HS-5 (cell line): ENCODE data around the gene CAMK2D.

ENCODE experiments used
- DNase-seq: peaks from one replicate; pipeline ENCODE4 v3.0.0-alpha.2; 2012; ENCODE audit warnings: low read depth

The CAMK2D gene

DNA sequence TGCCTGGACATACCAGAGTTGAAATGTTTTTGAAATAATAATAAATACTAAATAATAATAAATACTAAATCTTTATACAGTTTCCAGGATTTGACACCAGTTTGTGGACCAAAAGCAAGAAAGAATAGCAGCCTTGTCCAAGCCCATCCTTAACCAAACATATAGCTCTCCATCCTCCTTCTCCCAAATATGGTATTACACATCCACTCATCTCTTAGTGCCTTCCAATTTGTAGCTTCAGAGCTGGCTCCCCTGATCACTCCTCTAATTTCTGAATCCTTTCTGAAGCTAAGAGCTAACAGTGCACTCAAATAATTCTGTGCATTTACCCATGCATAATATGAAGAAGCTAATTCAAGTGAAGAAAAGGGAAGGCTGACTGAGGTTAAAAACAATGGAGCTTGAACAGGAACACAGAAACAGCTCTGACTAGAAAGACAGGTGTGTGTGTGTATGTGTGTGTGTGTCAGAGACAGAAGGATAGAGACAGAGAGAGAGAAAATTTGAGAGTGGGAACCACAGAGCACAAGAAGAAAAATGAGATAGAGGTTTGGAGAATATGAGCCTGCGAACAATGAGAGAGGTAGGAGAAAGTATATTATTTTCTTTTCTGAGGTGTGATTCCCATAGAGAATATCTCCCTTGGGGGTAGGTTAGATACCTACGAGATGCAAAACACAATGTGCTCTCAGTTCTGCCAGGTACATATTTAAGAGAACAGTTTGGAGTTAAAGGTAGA is 123.5 kb downstream of the CAMK2D start:
- no peak for DNase-seq

- DNase-seq: no peak
These were observed 124.2 kb downstream of the CAMK2D start for GRCh38 chr4:113637363-113637762.

DNA sequence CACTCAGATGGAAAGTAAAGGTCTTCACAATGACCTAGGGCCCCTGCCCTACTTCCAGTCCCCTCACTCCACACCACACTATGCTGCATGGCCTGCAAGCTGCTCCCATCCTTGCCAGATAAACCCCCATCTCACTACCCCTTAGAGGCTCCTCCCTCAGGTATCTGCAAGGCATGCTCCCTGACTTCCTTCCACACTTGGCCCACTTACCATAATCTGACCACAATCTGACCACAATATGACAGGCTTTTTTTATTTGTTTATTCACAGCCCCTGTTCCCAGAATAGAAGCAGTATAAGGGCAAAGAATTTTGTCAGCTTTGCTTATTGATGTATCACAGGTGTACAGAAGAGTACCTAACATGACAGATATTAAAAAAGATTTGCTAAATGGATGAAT is 124.7 kb downstream of the CAMK2D start:
- no peak for DNase-seq

DNA sequence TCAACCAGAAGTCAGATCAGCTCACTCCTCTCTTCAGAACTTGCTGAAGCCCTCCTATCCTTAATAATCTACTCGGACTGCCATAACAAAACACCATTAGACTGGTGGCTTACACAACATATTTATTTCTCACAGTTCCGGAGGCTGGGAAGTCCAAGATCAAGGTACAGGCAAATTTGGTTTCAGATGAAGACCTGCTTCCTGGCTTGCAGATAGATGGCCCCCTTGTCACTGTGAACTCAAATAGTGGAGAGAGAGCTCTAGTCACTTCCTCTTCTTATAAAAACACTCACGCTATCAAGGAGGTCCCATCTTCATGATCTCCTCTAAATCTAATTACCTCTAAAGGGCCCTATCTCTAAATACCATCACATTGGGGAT is 125.1 kb downstream of the CAMK2D start:
- DNase-seq: no peak

DNA sequence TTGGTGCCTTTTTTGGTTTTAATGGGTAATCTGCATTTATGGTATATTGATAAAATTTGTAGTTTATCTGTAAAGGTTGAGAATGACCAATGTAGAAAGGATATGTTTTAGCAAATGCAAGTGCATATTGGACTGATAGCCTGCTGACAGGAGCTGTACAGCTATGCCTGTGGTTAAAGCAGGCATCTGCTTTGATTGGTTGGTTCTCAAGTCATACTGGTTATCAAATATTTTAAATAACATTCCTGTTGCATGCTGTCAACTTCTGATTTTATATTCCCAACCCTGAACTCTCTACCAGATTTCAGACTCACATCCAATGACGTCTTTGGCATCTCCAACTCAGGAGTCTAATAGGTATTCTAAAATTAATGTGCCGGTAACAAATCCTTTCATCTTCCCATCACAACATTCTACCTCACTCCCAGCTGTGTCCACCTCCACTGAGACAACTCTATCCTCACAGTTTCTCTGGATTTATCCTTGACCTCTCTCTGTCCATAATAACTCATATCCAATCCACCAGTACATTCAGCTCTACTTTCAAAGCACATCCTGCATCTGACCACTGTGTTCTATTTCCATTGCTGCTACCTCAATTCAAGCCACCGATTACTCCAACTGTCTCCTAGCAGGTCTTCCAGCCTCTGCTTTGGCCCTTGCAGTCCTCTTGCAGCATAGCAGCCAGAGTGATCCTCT is 125.7 kb downstream of the CAMK2D start:
- peak; percentile 43 for DNase-seq

DNA sequence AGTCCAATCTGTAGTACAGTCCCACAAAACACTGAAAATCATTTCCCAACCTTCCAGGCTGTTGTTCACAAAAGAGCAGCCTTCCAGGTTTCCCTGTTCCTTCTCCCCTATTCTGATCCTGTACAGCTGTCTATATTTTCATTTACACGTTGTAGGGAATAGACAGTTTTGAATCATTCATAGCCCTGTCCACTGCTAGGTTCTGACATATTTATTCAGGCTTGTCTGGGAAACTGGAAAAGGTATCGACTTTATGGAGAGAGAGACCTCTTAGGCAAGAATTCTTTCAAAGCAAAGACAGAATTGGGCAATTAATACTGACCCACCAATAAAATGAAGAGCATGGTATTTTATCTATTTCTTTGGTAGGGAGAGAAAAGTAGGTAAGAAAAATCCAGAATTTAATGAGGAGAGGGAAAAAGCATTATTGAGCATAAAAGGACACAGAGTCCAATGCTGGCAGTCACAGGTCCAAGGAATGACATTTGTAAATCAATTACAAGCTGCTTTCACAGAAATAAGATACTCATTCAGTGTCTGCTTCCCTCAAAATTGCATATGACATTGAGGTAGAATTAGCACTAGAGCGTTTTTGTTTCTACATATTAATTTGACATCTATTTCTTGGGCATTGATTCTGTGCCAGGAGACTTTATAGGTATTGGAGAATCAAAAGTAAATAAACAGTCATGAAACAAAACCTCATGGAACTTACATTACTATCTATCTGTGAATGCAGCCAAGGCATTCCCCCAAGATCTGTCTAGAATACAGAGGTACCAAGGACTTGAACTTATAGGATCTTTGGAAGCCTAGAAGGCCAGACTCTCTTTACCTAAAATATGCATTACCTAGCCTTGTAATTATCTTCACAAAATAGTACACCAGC is 127.2 kb downstream of the CAMK2D start:
- DNase-seq: no peak

DNA sequence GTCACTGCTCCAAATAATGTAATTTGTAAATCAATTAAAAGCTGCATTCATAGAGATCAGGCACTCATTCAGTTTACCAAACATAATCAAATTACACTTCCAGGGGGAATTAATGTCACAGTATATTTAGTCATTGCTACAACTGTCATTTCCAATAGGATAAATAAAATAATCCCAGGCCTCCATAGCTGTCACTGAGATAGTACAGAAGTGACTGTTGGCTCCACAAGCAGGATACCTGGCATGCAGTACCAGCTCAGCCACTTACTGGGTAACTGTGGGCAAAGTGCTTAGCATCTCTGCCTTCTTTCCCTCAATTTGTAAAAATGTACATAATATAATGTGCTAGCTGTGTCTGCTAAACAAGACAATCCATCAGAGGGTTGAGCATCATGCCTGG is 128.1 kb downstream of the CAMK2D start:
- no peak for DNase-seq

GRCh38 chr4:113628711-113629110 is 132.8 kb downstream of the CAMK2D start:
- no peak for DNase-seq

DNA sequence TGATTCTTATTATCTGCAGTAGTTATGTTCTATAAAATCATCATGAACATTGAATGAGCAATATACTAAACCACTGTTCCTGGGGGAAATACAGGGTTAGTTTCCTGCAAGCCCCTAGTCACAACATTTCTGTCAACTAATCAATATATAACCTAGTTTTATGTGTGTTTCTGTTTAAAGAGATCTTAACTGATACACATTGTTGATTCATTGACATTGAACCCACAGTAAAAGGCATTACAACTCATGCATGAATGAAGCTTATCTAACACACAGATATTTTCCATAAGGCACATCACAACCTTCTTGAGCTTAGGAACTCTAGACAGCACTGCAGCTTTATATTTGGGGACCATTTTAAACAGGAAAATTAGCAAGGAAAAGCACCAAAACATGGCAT is 134.2 kb downstream of the CAMK2D start:
- DNase-seq: no peak

- no peak for DNase-seq
These were observed 135.6 kb downstream of the CAMK2D start for GRCh38 chr4:113625902-113626301.

DNA sequence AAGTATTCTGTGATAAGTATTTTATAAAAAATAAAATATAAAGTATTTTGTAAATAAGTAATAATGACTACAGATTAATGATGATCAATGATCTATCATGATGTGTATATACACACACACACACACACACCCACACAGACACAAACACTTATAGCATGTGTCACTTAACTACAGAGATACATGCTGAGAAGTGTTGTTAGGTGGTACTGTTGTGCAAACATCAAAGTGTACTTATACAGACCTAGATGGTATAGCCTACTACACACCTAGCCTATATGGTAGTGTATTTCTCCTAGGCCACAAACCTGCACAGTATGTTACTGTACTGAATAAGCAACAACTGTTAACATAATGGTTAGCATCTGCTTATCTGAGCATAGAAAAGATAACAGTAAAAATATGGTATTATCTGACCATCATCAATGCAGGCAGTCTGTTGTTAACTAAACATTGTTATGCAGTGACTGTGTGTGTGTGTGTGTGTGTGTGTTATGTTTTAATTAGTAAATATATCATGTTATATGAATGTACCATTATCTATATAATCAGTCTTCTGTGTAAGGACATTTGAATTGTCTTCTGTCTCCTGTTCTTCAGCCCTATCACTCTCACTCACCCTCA is 138.2 kb downstream of the CAMK2D start:
- DNase-seq: no peak

- no peak for DNase-seq
These were observed 139.9 kb downstream of the CAMK2D start for GRCh38 chr4:113621633-113622032.

- no peak for DNase-seq
These were observed 141.5 kb downstream of the CAMK2D start for GRCh38 chr4:113620032-113620431.

- no peak for DNase-seq
These were observed 142.0 kb downstream of the CAMK2D start for GRCh38 chr4:113619526-113619925.

DNA sequence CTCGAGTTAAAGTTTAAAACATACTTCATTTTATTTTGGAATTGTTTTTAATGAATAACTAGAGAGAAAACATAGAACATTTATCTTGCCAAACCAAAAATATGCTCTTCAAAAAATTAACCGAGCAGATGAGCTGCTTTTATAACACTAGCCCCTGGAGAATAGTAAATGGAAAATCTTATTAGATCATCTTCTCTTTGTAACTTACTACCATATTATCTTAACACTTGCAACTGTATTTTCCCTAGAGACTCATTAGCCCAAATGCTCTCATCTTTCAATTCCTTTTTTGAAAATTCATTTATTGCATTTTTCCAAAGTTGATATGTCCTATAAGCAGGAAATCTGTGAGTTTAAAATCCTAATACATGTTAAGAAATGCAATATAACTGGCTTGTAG is 143.3 kb downstream of the CAMK2D start:
- DNase-seq: no peak

DNA sequence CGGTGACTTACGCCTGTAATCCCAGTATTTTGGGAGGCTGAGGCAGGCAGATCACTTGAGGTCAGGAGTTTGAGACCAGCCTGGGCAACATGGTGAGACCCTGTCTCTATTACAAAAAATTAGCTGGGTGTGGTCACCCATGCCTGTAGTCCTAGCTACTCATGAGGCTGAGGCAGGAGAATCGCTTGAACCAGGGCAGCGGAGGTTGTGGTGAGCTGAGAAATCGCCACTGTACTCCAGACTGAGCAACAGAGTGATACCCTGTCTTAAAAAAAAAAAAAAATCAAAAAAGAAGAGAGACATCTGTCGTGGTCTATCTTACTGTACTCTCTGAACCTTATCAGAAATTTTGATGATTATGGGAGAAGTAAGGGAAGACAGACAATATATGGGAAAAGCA is 144.3 kb downstream of the CAMK2D start:
- no peak for DNase-seq

DNA sequence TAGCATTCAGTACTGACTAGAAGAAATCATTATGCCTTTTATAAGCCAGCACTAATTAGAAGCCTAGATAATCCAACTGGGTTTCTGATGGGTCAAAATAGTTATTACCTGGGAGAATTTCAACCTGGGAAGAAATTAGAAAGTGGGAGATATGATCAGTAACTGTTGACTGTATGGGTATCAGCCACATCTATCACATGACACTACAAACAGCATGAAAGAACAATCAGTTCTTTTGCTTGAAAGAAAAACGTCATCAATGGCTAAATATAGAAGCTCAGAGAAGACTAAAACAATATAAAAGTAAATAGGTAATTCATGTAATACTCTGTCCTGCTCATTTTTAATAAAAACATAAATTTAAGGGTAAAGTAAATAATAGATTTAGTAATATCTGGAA is 145.1 kb downstream of the CAMK2D start:
- no peak for DNase-seq

- DNase-seq: no peak
These were observed 147.1 kb downstream of the CAMK2D start for GRCh38 chr4:113614414-113614813.

DNA sequence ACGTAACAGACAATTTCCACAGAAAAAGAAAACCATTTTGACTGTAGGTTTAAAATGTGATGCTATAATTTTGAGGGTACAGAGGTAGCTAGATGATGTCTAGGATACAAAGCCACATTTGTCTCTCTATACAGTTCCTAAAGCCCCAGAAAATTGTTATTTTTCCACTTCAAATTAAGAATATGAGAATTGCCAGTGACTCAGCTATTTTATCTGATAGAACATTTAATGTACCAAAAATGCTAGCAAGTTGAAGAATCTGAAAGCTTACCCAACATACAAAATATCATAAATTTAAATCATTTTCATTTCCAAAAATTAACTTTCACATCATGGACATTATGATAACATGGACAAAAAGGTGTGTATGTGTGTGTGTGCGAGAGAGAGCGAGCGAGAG is 148.0 kb downstream of the CAMK2D start:
- no peak for DNase-seq

- DNase-seq: no peak
These were observed 151.0 kb downstream of the CAMK2D start for GRCh38 chr4:113610537-113610936.

DNA sequence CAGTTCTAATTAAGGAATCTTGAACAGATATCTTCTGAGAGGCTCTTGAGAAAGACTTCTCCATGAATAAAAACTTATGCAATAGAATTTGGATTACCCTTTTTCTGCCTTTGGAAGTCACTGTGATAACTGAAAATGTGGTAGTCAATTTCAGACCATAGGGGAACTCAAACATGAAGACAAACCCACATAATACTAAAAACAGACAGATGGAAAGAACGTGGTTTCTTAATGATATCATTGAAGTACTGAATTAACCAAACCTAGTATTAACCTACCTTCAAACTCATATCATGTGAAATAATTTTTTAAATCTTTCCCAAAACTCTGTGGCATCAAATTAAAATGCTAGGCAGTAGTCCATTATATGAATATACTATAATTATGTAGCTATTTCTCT is 153.5 kb downstream of the CAMK2D start:
- no peak for DNase-seq

DNA sequence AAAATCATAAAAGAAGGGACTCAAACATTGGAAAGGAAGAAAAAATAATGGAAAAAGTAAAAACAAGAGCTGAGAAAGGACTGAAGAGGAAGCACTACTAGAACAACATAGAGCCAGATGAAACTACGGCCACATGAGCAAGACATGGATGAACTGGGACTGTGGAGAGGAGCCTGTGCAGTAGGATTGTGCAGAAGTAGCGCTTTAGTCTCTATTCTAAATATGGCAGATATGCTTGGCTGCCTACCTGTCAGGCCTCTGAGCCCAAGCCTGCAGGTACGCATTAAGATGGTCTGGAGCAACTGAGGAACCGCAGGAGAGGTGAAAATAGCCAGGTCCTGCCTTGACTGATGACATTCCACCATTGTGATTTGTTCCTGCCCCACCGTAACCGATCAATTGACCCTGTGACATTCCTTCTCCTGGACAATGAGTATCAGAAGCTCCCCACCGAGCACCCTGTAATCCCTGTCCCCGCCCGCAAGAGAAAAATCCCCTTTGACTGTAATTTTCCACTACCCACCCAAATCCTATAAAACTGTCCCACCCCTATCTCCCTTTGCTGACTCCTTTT is 154.3 kb downstream of the CAMK2D start:
- no peak for DNase-seq
